Measurements from ENCODE around the gene TLR10.

TLR10 gene

GRCh38 chr4:38728631-38729141 is 54.1 kb downstream of the TLR10 start:
- DNase-seq (ENCODE audit: low spot score) = no peak

DNA sequence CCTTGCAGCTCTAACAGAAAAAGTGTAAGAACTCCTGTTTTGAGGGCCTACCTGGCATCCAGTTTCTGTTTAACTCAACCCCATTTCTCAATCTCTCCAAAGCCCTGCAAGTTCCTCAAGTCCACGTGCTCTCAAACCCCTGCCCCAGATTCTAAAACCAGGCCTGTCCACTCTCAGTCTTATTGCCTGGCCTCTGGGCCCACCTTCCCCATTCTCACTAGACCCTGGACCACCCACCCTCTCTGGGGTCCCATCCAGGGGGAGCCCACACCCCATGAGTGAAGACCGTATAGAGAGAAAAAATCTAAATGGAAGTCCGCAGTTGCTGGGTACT is 58.3 kb downstream of the TLR10 start:
- no peak for DNase-seq (ENCODE audit: low spot score)

DNA sequence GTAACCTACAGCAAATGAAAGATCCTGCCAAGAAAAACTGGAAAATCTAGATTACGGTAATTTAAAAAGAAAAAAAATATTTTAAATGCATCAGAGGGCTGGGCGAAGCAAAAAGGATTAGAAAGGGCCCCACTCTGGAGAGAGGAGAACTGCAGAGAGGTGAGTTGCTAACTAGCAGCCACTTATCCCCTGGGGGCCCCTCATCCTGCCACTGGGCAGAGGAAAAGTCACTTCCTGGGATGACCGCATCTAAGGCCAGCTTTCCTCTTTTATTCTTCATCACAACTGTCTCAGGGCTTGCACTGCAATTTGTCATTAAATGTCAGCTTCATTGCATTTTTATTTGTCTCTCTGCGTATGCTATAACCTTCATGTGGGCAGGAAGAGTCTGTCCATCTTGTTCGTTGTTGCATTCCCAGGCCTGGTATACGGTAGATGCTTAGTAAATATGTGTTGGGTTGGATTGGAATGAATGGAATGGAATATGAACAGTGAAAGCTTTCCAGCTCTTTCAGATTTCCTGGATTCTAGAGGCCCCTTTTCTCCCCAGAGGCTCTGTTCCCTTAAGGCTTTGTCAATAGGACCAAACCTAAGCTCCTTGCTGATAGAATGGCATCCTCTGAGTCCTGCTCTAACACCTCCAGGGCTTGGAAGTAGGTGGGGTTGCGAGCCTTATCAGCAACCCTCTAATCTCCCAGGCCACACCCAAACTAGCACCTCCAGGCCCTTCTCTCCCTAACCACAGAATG is 58.9 kb downstream of the TLR10 start:
- DNase-seq (ENCODE audit: low spot score) = no peak

- DNase-seq (ENCODE audit: low spot score) = no peak
These were observed 59.7 kb downstream of the TLR10 start for GRCh38 chr4:38723114-38723513.

All from cerebellar cortex (tissue), 1 donor.